MCF 10A (cell line): ENCODE data around the gene GRIA2. TPM values are rescaled to one million over a fixed set of nuclear protein-coding genes. Genes with fewer than 3 reads are reported as not detected.

Experiments
- BruUV-seq: library from RNA; stranded (reverse); fragments of 400-500 nt; replicated peaks from 2 replicates; lab custom pipeline; 2021; lab: Mats Ljungman, UMichigan
- CTCF ChIA-PET: fragments of 300-600 bp; sonication (Branson Sonifier 250); formaldehyde crosslinking; extraction: SDS; loops from one replicate; lab custom pipeline; 2021; ENCODE audit warnings: antibody characterized with exemption, inconsistent platforms; lab: Yijun Ruan, JAX
- POLR2A ChIA-PET: fragments of 300-600, 350-650 bp; sonication (Branson Sonifier 250); formaldehyde crosslinking; extraction: SDS; loops from one replicate; lab custom pipeline; 2020; ENCODE audit warnings: antibody characterized with exemption, inconsistent platforms; lab: Yijun Ruan, JAX
- DNase-seq: peaks from one replicate; pipeline ENCODE4 v3.0.0-alpha.2; 2018; ENCODE audit not compliant: unreplicated experiment
- H3K27ac Mint-ChIP-seq: one replicate; pipeline ENCODE4 v1.8.0; 2022; ENCODE audit warnings: mild to moderate bottlenecking, low read depth, mixed read lengths; ENCODE audit not compliant: unreplicated experiment
- H3K27me3 Mint-ChIP-seq: one replicate; pipeline ENCODE4 v1.8.0; 2022; ENCODE audit warnings: mixed read lengths; ENCODE audit not compliant: insufficient read depth, unreplicated experiment
- H3K36me3 Mint-ChIP-seq: one replicate; pipeline ENCODE4 v1.8.0; 2022; ENCODE audit warnings: mild to moderate bottlenecking, moderate library complexity, mixed read lengths; ENCODE audit not compliant: insufficient read depth, unreplicated experiment
- H3K4me1 Mint-ChIP-seq: one replicate; pipeline ENCODE4 v1.8.0; 2022; ENCODE audit warnings: mixed read lengths; ENCODE audit not compliant: insufficient read depth, unreplicated experiment
- H3K4me3 Mint-ChIP-seq: one replicate; pipeline ENCODE4 v1.8.0; 2022; ENCODE audit warnings: mild to moderate bottlenecking, moderate library complexity, mixed read lengths; ENCODE audit not compliant: unreplicated experiment
- H3K9me3 Mint-ChIP-seq: one replicate; pipeline ENCODE4 v1.8.0; 2022; ENCODE audit warnings: mixed read lengths; ENCODE audit not compliant: unreplicated experiment
- CTCF ChIP-seq: fragments of 200-600 bp; IDR thresholded peaks from one replicate; pipeline ENCODE4 v1.8.0; 2022; ENCODE audit warnings: antibody characterized with exemption, mild to moderate bottlenecking; ENCODE audit not compliant: unreplicated experiment
- intact Hi-C: fragments of 100-400 bp; cut with micrococcal nuclease; formaldehyde crosslinking; loops from 2 replicates; pipeline ENCODE4 v1.14.1; 2022
- total RNA-seq: library from RNA; stranded (reverse); gene quantifications from 2 replicates; pipeline ENCODE4 v1.2.3, GENCODE V29; 2022

GRIA2 gene
- total RNA-seq, 1 experiment from 2014 or later: not detected

GRCh38 chr4:157226601-157227000 is 6.1 kb downstream of the GRIA2 start:
- Mint-ChIP-seq H3K27ac (no peak overlapping the region), H3K4me3 (no peak overlapping the region), H3K36me3 (no peaks in the 10 kb centered on the region), H3K27me3 (peaks cover 6% of the 10 kb centered on the region), H3K9me3 (no peaks in the 10 kb centered on the region), H3K4me1 (peaks cover 4% of the 10 kb centered on the region)
- POLR2A ChIA-PET: no interaction called here
- intact Hi-C loops: no loop called here
- BruUV-seq: no TSS peak
- no peak for TF ChIP-seq CTCF
- CTCF ChIA-PET: no interaction called here
- no peak for DNase-seq

- no peak overlapping the region for H3K27ac Mint-ChIP-seq
- no TSS peak for BruUV-seq
- no peaks in the 10 kb centered on the region for H3K36me3 Mint-ChIP-seq
- H3K9me3 Mint-ChIP-seq: no peaks in the 10 kb centered on the region
- ChIA-PET POLR2A (interaction anchor here (0.6 kb wide), 1 partner anchor 11 kb away, joined by 4 read pairs; the partner anchor contains the start of gene GRIA2), CTCF (interaction anchor here (0.6 kb wide), 1 partner anchor 131 kb away, joined by 3 read pairs; no protein-coding TSS in a partner anchor)
- TF ChIP-seq CTCF: no peak
- H3K4me1 Mint-ChIP-seq: no peaks in the 10 kb centered on the region
- no peak for DNase-seq
- intact Hi-C loops: no loop called here
- H3K27me3 Mint-ChIP-seq: no peaks in the 10 kb centered on the region
- H3K4me3 Mint-ChIP-seq: no peak overlapping the region
Observed at GRCh38 chr4:157231525-157231924, 11.0 kb downstream of the GRIA2 start.

GRCh38 chr4:157242871-157243270 is 22.3 kb downstream of the GRIA2 start:
- POLR2A ChIA-PET: no interaction called here
- Mint-ChIP-seq H3K36me3 (no peaks in the 10 kb centered on the region), H3K27ac (no peak overlapping the region), H3K27me3 (no peaks in the 10 kb centered on the region), H3K4me1 (peaks cover 8% of the 10 kb centered on the region), H3K4me3 (no peak overlapping the region), H3K9me3 (no peaks in the 10 kb centered on the region)
- CTCF ChIA-PET: interaction anchor here (0.7 kb wide), 1 partner anchor 18 kb away, joined by 3 read pairs; no protein-coding TSS in a partner anchor
- intact Hi-C loops: no loop called here
- no TSS peak for BruUV-seq
- TF ChIP-seq CTCF: no peak
- no peak for DNase-seq

- POLR2A ChIA-PET: no interaction called here
- intact Hi-C loops: no loop called here
- Mint-ChIP-seq H3K4me3 (no peak overlapping the region), H3K4me1 (peaks cover 8% of the 10 kb centered on the region), H3K27me3 (no peaks in the 10 kb centered on the region), H3K36me3 (no peaks in the 10 kb centered on the region), H3K27ac (no peak overlapping the region), H3K9me3 (no peaks in the 10 kb centered on the region)
- BruUV-seq: no TSS peak
- DNase-seq: no peak
- CTCF ChIA-PET: interaction anchor here (0.7 to 1.0 kb wide), 3 partner anchors 9 to 1375 kb away, joined by 3 to 4 read pairs (median 3); no protein-coding TSS in a partner anchor
- no peak for TF ChIP-seq CTCF
Observed at GRCh38 chr4:157244348-157244747, 23.8 kb downstream of the GRIA2 start.
